SK-N-SH treated with all-trans-retinoic acid at 6 μM for 48 hours (cell line): Measurements from ENCODE around the gene C15orf40.

Experiments used
- ATAC-seq: fragments of 200-7000 bp; cut with Tn5 transposase; 3 replicates; pipeline ENCODE4 v1.9.1; 2020; ENCODE audit warnings: mild to moderate bottlenecking, moderate library complexity
- ARNTL ChIP-seq: fragments of 450-650 bp; formaldehyde crosslinking; IDR thresholded peaks from 2 replicates; pipeline ENCODE4 v1.5.0; 2020; ENCODE audit warnings: low read depth, mild to moderate bottlenecking, moderate library complexity, borderline replicate concordance
- BACH2 ChIP-seq: fragments of 250-450 bp; sonication (Bioruptor Pico); IDR thresholded peaks from 2 replicates; pipeline ENCODE4 v1.9.0; 2021; ENCODE audit warnings: mild to moderate bottlenecking, borderline replicate concordance
- ESRRG ChIP-seq: fragments of 250-450 bp; sonication (Bioruptor Pico); IDR thresholded peaks from 2 replicates; pipeline ENCODE4 v1.6.1; 2021; ENCODE audit warnings: mild to moderate bottlenecking
- GLIS3 ChIP-seq: fragments of 250-450 bp; sonication (Bioruptor Pico); IDR thresholded peaks from 2 replicates; pipeline ENCODE4 v1.5.0; 2020; ENCODE audit warnings: mild to moderate bottlenecking, moderate library complexity
- ISL1 ChIP-seq: fragments of 250-450 bp; sonication (Bioruptor Pico); IDR thresholded peaks from 2 replicates; pipeline ENCODE4 v2.1.2; 2022; ENCODE audit warnings: mild to moderate bottlenecking, moderate library complexity
- OSR1 ChIP-seq: fragments of 250-450 bp; sonication (Bioruptor Pico); IDR thresholded peaks from 2 replicates; pipeline ENCODE4 v1.8.0; 2022; ENCODE audit warnings: moderate library complexity, mild to moderate bottlenecking, inconsistent platforms
- PPARA ChIP-seq: fragments of 250-450 bp; sonication (Bioruptor Pico); IDR thresholded peaks from 2 replicates; pipeline ENCODE4 v1.5.0; 2020; ENCODE audit warnings: mild to moderate bottlenecking, borderline replicate concordance
- RARB ChIP-seq: fragments of 250-450 bp; sonication (Bioruptor Pico); IDR thresholded peaks from 2 replicates; pipeline ENCODE4 v1.8.0; 2021; ENCODE audit warnings: mild to moderate bottlenecking, moderate library complexity
- SNAI2 ChIP-seq: fragments of 250-450 bp; sonication (Bioruptor Pico); IDR thresholded peaks from 2 replicates; pipeline ENCODE4 v1.5.0; 2020; ENCODE audit warnings: mild to moderate bottlenecking, moderate library complexity
- TCF4 ChIP-seq: fragments of 250-450 bp; sonication (Bioruptor Pico); IDR thresholded peaks from 2 replicates; pipeline ENCODE4 v1.8.0; 2021; ENCODE audit warnings: mild to moderate bottlenecking, moderate library complexity, borderline replicate concordance
- TOX ChIP-seq: fragments of 250-450 bp; sonication (Bioruptor Pico); IDR thresholded peaks from 2 replicates; pipeline ENCODE4 v1.8.0; 2021; ENCODE audit warnings: mild to moderate bottlenecking, moderate library complexity, borderline replicate concordance
- ZC3H10 ChIP-seq: fragments of 250-450 bp; sonication (Bioruptor Pico); IDR thresholded peaks from 2 replicates; pipeline ENCODE4 v1.5.1; 2021; ENCODE audit warnings: mild to moderate bottlenecking, moderate library complexity
- ZFP3 ChIP-seq: fragments of 250-450 bp; sonication (Bioruptor Pico); IDR thresholded peaks from 2 replicates; pipeline ENCODE4 v1.5.0; 2020; ENCODE audit warnings: mild to moderate bottlenecking, moderate library complexity
- ZFP30 ChIP-seq: fragments of 450-650 bp; formaldehyde crosslinking; IDR thresholded peaks from 2 replicates; pipeline ENCODE4 v1.5.0; 2022; ENCODE audit warnings: mild to moderate bottlenecking, moderate library complexity
- ZNF565 ChIP-seq: fragments of 450-650 bp; formaldehyde crosslinking; conservative IDR thresholded peaks from 2 replicates; pipeline ENCODE4 v1.5.0; 2020; ENCODE audit warnings: low read depth, mild to moderate bottlenecking, moderate library complexity
- ZNF70 ChIP-seq: fragments of 450-650 bp; formaldehyde crosslinking; IDR thresholded peaks from 2 replicates; pipeline ENCODE4 v1.5.0; 2020; ENCODE audit warnings: mild to moderate bottlenecking, moderate library complexity
- ZNF8 ChIP-seq: fragments of 450-650 bp; formaldehyde crosslinking; IDR thresholded peaks from 2 replicates; pipeline ENCODE4 v1.5.0; 2020; ENCODE audit warnings: mild to moderate bottlenecking, moderate library complexity
- TF ChIP-seq, protein P1 (sequence below): fragments of 250-450 bp; sonication (Bioruptor Pico); IDR thresholded peaks from 2 replicates; pipeline ENCODE4 v1.5.0; 2020; ENCODE audit warnings: mild to moderate bottlenecking, moderate library complexity
- TF ChIP-seq, protein P2 (sequence below): fragments of 250-450 bp; sonication (Bioruptor Pico); IDR thresholded peaks from 2 replicates; pipeline ENCODE4 v1.5.1; 2020; ENCODE audit warnings: low read depth, mild to moderate bottlenecking, moderate library complexity
- TF ChIP-seq, protein P3 (sequence below): fragments of 250-450 bp; sonication (Bioruptor Pico); IDR thresholded peaks from 2 replicates; pipeline ENCODE4 v1.5.1; 2021; ENCODE audit warnings: mild to moderate bottlenecking, moderate library complexity
- TF ChIP-seq, protein P4 (sequence below): fragments of 250-450 bp; sonication (Bioruptor Pico); IDR thresholded peaks from 2 replicates; pipeline ENCODE4 v1.8.0; 2021; ENCODE audit warnings: low read depth, mild to moderate bottlenecking, moderate library complexity, borderline replicate concordance

Gene C15orf40

DNA sequence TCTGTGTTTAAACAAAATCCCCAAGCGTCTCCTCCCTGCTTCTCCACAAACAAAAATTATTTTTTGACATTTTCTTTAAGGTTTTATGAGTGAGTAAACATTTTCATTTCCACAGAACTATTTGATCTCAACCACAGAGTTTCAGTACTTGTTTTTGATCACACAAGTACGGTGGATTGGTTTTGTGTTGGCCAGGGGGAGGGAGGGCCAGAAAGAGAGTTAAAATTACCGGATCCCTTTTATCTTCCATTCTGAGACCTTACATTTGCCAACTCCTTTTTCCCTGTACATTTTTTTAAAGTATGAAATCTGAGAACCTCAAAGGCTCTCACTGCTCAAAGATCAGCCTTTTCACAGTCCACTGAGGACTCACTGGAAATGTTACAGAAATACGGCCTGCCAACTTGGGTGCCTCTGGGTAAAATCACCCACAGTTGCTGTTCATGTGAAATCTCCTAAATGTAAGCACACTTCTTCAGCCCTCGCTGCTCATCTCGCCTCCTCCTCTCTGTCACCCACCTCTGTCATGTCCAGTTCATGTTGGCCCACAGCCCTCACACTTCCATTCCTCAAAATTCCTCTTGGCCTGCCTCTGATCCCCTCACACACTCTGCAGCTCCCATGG is 60.6 kb downstream of the C15orf40 start:
- no peak for TF ChIP-seq GLIS3 (CRISPR knock-in tag)
- TF ChIP-seq, protein P1, sequence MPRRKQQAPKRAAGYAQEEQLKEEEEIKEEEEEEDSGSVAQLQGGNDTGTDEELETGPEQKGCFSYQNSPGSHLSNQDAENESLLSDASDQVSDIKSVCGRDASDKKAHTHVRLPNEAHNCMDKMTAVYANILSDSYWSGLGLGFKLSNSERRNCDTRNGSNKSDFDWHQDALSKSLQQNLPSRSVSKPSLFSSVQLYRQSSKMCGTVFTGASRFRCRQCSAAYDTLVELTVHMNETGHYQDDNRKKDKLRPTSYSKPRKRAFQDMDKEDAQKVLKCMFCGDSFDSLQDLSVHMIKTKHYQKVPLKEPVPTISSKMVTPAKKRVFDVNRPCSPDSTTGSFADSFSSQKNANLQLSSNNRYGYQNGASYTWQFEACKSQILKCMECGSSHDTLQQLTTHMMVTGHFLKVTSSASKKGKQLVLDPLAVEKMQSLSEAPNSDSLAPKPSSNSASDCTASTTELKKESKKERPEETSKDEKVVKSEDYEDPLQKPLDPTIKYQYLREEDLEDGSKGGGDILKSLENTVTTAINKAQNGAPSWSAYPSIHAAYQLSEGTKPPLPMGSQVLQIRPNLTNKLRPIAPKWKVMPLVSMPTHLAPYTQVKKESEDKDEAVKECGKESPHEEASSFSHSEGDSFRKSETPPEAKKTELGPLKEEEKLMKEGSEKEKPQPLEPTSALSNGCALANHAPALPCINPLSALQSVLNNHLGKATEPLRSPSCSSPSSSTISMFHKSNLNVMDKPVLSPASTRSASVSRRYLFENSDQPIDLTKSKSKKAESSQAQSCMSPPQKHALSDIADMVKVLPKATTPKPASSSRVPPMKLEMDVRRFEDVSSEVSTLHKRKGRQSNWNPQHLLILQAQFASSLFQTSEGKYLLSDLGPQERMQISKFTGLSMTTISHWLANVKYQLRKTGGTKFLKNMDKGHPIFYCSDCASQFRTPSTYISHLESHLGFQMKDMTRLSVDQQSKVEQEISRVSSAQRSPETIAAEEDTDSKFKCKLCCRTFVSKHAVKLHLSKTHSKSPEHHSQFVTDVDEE (CRISPR knock-in tag), result no peak
- TF ChIP-seq, protein P2, sequence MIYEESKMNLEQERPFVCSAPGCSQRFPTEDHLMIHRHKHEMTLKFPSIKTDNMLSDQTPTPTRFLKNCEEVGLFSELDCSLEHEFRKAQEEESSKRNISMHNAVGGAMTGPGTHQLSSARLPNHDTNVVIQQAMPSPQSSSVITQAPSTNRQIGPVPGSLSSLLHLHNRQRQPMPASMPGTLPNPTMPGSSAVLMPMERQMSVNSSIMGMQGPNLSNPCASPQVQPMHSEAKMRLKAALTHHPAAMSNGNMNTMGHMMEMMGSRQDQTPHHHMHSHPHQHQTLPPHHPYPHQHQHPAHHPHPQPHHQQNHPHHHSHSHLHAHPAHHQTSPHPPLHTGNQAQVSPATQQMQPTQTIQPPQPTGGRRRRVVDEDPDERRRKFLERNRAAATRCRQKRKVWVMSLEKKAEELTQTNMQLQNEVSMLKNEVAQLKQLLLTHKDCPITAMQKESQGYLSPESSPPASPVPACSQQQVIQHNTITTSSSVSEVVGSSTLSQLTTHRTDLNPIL (CRISPR knock-in tag), result no peak
- TF ChIP-seq, protein P3, sequence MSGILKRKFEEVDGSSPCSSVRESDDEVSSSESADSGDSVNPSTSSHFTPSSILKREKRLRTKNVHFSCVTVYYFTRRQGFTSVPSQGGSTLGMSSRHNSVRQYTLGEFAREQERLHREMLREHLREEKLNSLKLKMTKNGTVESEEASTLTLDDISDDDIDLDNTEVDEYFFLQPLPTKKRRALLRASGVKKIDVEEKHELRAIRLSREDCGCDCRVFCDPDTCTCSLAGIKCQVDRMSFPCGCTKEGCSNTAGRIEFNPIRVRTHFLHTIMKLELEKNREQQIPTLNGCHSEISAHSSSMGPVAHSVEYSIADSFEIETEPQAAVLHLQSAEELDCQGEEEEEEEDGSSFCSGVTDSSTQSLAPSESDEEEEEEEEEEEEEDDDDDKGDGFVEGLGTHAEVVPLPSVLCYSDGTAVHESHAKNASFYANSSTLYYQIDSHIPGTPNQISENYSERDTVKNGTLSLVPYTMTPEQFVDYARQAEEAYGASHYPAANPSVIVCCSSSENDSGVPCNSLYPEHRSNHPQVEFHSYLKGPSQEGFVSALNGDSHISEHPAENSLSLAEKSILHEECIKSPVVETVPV (CRISPR knock-in tag), result no peak
- TF ChIP-seq, protein P4, sequence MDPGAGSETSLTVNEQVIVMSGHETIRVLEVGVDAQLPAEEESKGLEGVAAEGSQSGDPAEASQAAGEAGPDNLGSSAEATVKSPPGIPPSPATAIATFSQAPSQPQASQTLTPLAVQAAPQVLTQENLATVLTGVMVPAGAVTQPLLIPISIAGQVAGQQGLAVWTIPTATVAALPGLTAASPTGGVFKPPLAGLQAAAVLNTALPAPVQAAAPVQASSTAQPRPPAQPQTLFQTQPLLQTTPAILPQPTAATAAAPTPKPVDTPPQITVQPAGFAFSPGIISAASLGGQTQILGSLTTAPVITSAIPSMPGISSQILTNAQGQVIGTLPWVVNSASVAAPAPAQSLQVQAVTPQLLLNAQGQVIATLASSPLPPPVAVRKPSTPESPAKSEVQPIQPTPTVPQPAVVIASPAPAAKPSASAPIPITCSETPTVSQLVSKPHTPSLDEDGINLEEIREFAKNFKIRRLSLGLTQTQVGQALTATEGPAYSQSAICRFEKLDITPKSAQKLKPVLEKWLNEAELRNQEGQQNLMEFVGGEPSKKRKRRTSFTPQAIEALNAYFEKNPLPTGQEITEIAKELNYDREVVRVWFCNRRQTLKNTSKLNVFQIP (CRISPR knock-in tag), result no peak
- TF ChIP-seq ARNTL (CRISPR knock-in tag), result no peak
- no peak for TF ChIP-seq BACH2 (CRISPR knock-in tag)
- no peak for TF ChIP-seq ZC3H10
- no peak for TF ChIP-seq ZNF70
- TF ChIP-seq SNAI2 (CRISPR knock-in tag), result no peak
- no peak for TF ChIP-seq ZFP30
- TF ChIP-seq ZNF565 (CRISPR knock-in tag), result no peak
- no peak for TF ChIP-seq RARB (CRISPR knock-in tag)
- no peak; the same call in 2 of the 3 replicates for ATAC-seq

DNA sequence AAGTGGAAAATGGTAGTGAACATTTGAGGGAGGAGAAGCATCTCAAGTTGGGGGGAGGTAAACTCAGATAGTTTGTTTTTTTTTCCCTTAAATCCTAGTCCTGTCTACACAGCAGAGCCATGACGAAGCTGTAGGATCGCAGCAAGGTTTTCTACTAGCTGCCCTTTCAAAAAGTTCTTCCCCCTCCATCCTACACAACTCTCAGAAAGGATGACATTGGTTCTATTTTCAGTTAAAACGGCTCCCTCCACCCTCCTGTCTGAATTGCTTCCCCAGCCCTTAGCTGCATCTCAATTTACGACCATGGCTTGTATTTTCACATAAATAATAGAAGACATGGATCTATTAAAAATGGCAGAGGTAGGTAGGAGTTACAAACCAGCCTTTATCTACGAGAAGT is 61.1 kb downstream of the C15orf40 start:
- no peak for ATAC-seq
- TF ChIP-seq, protein P4 (CRISPR knock-in tag), result no peak
- TF ChIP-seq OSR1 (CRISPR knock-in tag) (no peak), ZNF565 (CRISPR knock-in tag) (no peak), ZFP3 (no peak), SNAI2 (CRISPR knock-in tag) (no peak), TOX (CRISPR knock-in tag) (no peak), PPARA (CRISPR knock-in tag) (no peak), ZNF70 (no peak), ZC3H10 (no peak), BACH2 (CRISPR knock-in tag) (no peak), ISL1 (CRISPR knock-in tag) (no peak), ZNF8 (CRISPR knock-in tag) (no peak), ESRRG (no peak), TCF4 (CRISPR knock-in tag) (no peak)
- TF ChIP-seq, protein P2 (CRISPR knock-in tag), result no peak
- TF ChIP-seq, protein P1 (CRISPR knock-in tag), result no peak
